Measurements from ENCODE around the gene ZNF765.
A peak's percentile ranks its signal among the peaks of the same experiment; 100 is the strongest.
"Not testable (repeated sequence)": the region's sequence is repeated elsewhere in the genome, so short reads cannot be mapped to it uniquely, and the experiment has no call there.

The ZNF765 gene

DNA sequence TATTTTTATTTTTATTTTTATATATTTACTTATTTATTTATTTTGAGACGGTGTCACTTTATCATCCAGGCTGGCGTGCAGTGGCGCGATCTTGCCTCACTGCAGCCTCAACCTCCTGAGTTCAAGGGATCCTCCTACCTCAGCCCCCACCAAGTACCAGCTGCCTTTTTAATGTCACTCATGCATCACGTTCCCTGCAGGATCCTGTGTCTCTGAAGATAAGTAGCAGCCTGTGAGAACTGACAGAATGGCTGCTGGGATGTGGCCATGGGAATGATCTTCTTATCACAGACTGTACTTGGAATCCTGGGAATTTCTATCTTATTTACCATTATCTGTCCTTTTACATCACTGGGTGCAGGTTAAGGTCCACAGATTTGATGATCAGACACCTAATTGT, 27.6 kb downstream of the ZNF765 start:
- DNase-seq = no peak

DNA sequence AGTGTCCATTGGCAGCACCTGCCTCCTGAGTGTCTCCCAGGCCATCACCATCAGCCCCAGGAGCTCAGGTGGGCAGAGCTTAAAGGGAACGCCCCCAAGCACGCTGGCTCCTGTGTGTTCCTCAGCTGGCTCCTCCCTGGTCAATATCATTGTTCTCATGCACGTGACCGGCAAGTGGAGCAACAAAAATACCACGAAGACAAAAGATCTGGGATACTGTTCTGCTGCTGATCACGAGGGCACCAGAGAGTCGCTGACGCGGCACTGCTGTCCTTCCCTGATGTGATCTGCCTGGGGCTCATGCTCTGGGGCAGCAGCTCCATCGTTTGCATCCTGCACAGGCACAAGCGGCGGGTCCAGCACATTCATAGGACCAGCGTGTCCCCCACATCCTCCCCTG, 28.1 kb downstream of the ZNF765 start:
- DNase-seq = not testable (repeated sequence)

GRCh38 chr19:53423680-53424079, 28.7 kb downstream of the ZNF765 start:
- DNase-seq = not testable (repeated sequence)

DNA sequence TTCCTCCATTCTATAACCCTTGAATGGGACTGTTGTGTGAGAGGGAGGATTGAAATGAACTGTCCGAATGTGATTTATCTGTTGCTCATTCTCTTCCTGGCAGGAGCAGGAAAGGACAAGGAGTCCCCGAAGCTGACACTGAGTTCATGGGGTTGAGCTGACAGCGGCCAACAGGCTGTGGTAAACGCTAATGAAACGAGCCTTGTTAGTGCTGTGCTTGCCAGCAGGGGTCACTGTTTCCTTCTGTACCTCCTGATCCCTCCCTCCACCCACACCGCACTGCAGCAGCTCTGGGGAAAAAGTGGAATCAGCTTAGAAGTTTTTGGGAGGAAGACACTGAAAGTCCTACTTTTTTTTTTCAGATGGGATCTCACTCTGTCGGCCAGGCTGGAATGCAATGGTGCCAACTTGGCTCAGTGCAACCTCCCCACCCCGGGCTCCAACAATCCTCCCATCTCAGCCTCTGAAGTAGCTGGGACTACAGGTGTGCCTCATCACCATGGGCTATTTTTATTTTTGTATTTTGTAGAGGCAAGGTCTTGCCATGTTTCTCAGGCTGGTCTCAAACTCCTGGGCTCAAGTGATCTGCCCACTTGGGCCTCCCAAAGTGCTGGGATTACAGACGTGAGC, 30.1 kb downstream of the ZNF765 start:
- peak; percentile 42 for DNase-seq

DNA sequence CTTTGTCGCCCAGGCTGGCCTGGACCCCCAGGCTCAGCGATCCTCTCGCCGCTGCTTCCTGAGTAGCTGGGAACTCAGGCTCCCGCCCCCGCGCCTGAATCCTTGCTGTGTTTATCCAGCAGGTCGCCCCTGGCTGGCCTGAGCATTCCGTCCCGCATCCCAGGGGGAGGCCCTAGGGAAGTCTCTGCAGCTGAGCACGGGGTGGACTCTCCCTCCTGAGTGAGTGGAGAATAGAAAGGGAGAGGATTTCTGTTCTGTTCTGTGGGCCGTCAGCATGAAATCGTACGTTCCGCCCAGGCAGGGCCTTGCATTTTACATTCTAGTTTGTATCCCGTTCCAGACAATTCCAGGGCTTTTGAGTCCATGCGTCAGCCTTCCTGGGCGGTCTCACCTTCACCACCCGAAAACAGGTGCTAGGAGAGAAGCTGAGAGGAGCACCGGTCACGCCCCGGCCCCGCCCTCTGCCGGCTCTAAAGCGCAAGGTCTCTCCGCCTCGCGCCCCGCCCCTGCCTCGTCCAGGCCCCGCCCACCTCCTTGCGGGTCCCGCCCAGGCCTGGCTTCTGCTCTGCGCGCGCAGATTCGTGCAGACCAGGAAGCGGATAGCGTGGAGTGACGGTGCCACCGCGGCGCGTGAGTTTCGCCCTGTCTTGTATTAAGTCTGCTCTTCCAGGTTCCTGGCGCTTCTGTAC, 36.6 kb downstream of the ZNF765 start, which contains the start of gene ZNF761:
Gene ZNF761 (plus strand): TSS at position 586 of the 689 bp plus-strand sequence. CDS start 15,285 bp downstream, outside the sequence.
- peak; percentile 86 for DNase-seq

GRCh38 chr19:53432088-53432661, 37.2 kb downstream of the ZNF765 start:
- DNase-seq = peak; percentile 28

GRCh38 chr19:53443809-53444208, 48.9 kb downstream of the ZNF765 start:
- DNase-seq = not testable (repeated sequence)

- DNase-seq = not testable (repeated sequence)
Measured at GRCh38 chr19:53447196-53447595, 52.2 kb downstream of the ZNF765 start.

DNA sequence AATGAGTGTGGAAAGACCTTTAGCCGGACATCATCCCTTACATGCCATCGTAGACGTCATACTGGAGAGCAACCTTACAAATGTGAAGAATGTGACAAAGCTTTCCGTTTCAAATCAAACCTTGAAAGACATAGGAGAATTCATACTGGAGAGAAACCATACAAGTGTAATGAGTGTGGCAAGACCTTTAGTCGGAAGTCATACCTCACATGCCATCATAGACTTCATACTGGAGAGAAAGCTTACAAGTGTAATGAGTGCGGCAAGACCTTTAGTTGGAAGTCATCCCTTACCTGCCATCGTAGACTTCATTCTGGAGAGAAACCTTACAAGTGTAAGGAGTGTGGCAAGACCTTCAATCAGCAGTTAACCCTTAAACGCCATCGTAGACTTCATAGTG, 60.9 kb downstream of the ZNF765 start:
- DNase-seq = no peak

DNA sequence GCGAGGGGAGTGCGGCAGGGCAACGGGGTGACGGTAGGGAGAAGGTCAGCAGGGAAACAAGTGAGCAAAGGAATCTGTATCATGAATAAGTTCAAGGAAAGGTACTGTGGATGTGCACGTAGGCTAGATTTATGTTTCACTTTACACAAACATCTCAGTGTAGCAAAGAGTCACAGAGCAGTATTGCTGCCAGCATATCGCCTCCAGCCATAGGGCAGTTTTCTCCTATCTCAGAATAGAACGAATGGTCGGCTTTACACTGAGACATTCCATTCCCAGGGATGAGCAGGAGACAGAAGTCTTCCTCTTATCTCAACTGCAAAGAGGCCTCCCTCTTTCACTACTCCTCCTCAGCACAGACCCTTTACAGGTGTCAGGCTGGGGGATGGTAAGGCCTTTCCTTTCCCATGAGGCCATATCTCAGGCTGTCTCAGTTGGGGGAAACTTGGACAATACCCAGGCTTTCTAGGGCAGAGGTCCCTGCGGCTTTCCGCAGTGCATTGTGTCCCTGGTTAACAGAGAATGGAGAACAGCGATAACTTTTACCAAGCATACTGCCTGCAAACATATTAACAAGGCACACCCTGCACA, 65.3 kb downstream of the ZNF765 start:
- not testable (repeated sequence) for DNase-seq

DNA sequence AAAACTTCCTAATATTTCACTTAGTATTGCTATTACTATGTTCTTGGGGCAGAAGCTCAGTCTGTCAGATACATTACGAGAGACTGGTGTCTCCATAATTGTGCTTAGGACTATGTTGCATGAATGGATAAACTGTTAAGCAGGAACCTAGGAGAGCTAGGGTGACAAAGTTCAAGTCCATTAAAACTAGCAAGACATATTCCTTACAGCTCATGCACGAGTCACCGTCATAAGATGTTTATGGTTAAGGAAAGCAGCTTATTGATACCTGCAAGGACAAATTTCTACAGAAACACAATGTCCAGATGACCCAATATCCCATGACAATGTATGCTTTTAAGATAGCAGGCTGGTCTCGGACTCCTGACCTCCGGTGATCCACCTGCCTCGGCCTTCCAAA, 66.9 kb downstream of the ZNF765 start:
- DNase-seq = no peak

DNA sequence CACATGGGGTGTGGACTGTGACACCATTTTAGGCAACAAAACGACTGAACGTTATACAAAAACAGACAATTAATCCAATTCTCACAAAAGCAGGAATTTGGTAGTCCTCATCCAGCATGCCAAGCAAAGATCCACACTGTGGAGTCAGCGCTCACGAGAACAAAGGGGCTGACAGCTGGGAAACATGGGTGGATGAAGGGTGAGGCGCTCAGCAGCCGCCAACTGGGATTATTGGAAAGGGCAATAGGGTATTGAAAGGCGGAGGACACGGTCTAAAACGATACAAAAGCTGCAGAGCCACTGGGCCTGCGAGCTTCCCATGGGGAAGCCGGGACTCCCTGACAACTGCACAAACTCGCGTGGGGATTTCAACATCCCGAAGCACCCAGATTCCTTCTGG, 67.9 kb downstream of the ZNF765 start:
- DNase-seq = no peak

GRCh38 chr19:53463263-53463662, 68.3 kb downstream of the ZNF765 start:
- no peak for DNase-seq

DNA sequence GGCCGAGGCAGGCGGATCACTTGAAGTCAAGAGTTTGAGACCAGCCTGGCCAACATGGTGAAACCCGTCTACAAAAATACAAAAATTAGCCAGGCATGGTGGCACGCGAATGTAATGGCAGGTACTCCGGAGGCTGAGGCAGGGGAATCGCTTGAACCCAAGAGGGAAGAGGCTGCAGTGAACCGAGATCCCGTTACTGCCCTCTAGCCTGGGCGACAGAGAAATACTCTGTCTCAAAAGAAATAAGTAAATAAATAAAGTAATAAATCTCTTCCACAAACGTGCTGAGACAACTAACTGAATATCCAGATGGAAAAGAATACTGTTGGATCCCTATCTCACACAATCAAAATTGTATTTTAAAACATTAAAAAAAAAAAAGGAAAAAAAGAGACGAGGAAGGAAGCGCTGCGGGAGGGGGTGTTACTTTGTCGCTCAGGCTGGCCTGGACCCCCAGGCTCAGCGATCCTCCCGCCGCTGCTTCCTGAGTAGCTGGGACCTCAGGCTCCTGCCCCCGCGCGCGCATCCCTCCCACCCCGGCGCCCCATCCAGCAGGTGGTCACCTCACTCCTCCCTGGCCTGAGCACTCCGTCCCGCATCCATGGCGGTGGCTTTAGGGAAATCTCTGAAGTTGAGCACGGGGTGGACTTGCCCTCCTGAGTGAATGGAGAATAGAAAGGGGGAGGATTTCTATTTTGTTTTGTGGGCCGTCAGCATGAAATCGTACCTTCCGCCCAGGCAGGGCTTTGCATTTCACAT, 72.0 kb downstream of the ZNF765 start:
- DNase-seq = no peak

- DNase-seq = peak; percentile 80
Measured at GRCh38 chr19:53467485-53468262, 72.7 kb downstream of the ZNF765 start, which contains the start of gene ZNF813. Gene ZNF813 (plus strand): TSS chr19:53467733. CDS start chr19:53483823, 16,090 bp downstream.

DNA sequence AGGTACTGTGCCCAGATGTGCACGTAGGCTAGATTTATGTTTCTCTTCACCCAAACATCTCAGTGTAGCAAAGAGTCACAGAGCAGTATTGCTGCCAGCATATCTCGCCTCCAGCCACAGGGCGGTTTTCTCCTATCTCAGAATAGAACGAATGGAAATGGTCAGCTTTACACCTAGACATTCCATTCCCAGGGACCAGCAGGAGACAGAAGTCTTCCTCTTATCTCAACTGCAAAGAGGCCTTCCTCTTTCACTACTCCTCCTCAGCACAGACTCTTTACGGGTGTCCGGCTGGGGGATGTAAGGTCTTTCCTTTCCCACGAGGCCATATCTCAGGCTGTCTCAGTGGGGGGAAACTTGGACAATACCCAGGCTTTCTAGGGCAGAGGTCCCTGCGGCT, 73.7 kb downstream of the ZNF765 start:
- DNase-seq = not testable (repeated sequence)

DNA sequence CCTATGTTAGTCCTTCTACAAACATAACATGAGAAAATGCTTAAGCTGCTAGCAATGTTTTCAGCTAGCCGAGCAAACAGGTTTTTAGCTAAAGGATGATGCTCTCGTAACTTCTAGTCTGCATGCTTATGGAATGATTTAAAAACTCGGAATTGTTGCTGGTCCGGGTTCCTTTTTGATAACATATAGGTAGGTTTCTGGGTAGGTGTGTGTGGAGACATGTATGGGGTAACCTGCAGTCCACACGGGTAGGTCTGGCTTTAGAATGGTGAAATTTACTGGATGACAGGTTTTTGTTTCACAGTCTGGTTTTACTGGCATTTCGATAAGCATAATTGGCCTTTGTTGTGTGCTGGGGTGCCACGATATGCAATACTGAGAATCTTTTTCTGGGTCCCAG, 77.0 kb downstream of the ZNF765 start:
- no peak for DNase-seq

- not testable (repeated sequence) for DNase-seq
Measured at GRCh38 chr19:53474832-53475231, 79.9 kb downstream of the ZNF765 start.

DNA sequence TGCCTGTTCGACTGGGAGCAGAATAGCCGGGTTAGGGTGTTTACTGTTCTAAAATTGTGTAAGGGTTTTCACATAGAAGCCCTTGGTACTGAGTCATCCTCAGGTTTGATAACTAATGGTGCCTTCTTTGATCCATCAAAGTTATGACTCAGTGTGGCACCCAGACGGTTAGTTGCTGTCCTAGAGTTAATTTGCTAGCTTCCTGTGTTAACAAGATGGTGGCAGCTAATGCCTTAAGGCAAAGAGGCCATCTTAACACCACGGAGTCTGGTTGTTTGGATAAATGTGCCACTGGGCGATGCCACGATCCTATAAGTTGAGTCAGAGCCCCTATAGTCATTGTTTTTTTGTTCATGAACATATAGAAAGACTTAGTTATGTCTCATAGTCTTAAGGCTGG, 80.5 kb downstream of the ZNF765 start:
- DNase-seq = not testable (repeated sequence)

Measured in fibroblast of skin of back (primary cell).